Measurements from ENCODE around the gene MRPS27. TPM values are rescaled to one million over a fixed set of nuclear protein-coding genes. Genes with fewer than 3 reads are reported as not detected.

The MRPS27 gene
- total RNA-seq, 4 donors from 2014 or later = 48.7 to 63.7 (median 51.9) TPM

GRCh38 chr5:72314571-72315172 lies 5.4 kb downstream of the MRPS27 start:
- Histone ChIP-seq H3K36me3 (peaks cover 27% of the 10 kb centered on the region), H3K27ac (no peak overlapping the region), H3K9me3 (no peaks in the 10 kb centered on the region), H3K4me1 (peaks cover 14% of the 10 kb centered on the region), H3K27me3 (no peaks in the 10 kb centered on the region), H3K4me3 (no peak overlapping the region)
- 70% methylated on average over 3 of the region's 3 CpGs for WGBS
- DNase-seq (ENCODE audit: low spot score in 2 of 2) = no peak
- TF ChIP-seq POLR2A (IDR thresholded peaks at IDR 0.05) (no peak), EP300 (IDR thresholded peaks at IDR 0.05) (no peak), CTCF (IDR thresholded peaks at IDR 0.05) (no peak), POLR2AphosphoS5 (IDR thresholded peaks at IDR 0.05) (no peak)

- no peaks in the 10 kb centered on the region for H3K9me3 ChIP-seq
- H3K4me1 ChIP-seq = peaks cover under 1% of the 10 kb centered on the region
- H3K4me3 ChIP-seq = no peak overlapping the region
- no peaks in the 10 kb centered on the region for H3K27me3 ChIP-seq
- DNase-seq (ENCODE audit: low spot score in 2 of 2) = no peak
- peaks cover 27% of the 10 kb centered on the region for H3K36me3 ChIP-seq
- H3K27ac ChIP-seq = no peak overlapping the region
- 66% methylated on average over 1 of the region's 1 CpG for WGBS
- TF ChIP-seq POLR2A (IDR thresholded peaks at IDR 0.05) (no peak), CTCF (IDR thresholded peaks at IDR 0.05) (no peak), EP300 (IDR thresholded peaks at IDR 0.05) (no peak), POLR2AphosphoS5 (IDR thresholded peaks at IDR 0.05) (no peak)
These were observed 6.9 kb downstream of the MRPS27 start for GRCh38 chr5:72313141-72313540.

GRCh38 chr5:72308853-72309191 lies 11.2 kb downstream of the MRPS27 start:
- Histone ChIP-seq H3K27ac (no peak overlapping the region), H3K27me3 (no peaks in the 10 kb centered on the region), H3K4me1 (peaks cover 8% of the 10 kb centered on the region), H3K4me3 (peak overlapping the region; percentile 54), H3K36me3 (peaks cover 21% of the 10 kb centered on the region), H3K9me3 (no peaks in the 10 kb centered on the region)
- DNase-seq (ENCODE audit: low spot score in 2 of 2) = no peak
- 70% methylated on average over 6 of the region's 6 CpGs for WGBS
- no peak for TF ChIP-seq POLR2AphosphoS5 (IDR thresholded peaks at IDR 0.05)
- TF ChIP-seq EP300 (IDR thresholded peaks at IDR 0.05) = no peak
- no peak for TF ChIP-seq CTCF (IDR thresholded peaks at IDR 0.05)
- no peak for TF ChIP-seq POLR2A (IDR thresholded peaks at IDR 0.05)

- 1% methylated on average over 42 of the region's 76 CpGs for WGBS
These were observed 11.8 kb downstream of the MRPS27 start for GRCh38 chr5:72307968-72308852.

More at GRCh38 chr5:72307968-72308852, 11.8 kb downstream of the MRPS27 start:
- peak overlapping the region; percentile 54 for H3K4me3 ChIP-seq
- DNase-seq (ENCODE audit: low spot score in 2 of 2) = peak; percentile 98 to 99
- no peaks in the 10 kb centered on the region for H3K27me3 ChIP-seq
- H3K27ac ChIP-seq = peak overlapping the region; percentile 87
- H3K4me1 ChIP-seq = peaks cover 8% of the 10 kb centered on the region
- no peaks in the 10 kb centered on the region for H3K9me3 ChIP-seq
- TF ChIP-seq POLR2AphosphoS5 (IDR thresholded peaks at IDR 0.05) (peak; percentile 39 to 83 (median 40)), POLR2A (IDR thresholded peaks at IDR 0.05) (peak in 1 of 2 donors; percentile 76), EP300 (IDR thresholded peaks at IDR 0.05) (no peak), CTCF (IDR thresholded peaks at IDR 0.05) (peak; percentile 91 to 95)
- peaks cover 21% of the 10 kb centered on the region for H3K36me3 ChIP-seq
